H1 (cell line): ENCODE data around the gene ADAM23. TPM values are rescaled to one million over a fixed set of nuclear protein-coding genes. Genes with fewer than 3 reads are reported as not detected.

Experiments
- BRCA1 ChIP-seq: IDR thresholded peaks from 2 replicates; pipeline ENCODE4 v1.6.1; 2012; ENCODE audit warnings: low read depth, low read length, improper control_type of control experiment
- CHD2 ChIP-seq: IDR thresholded peaks from 2 replicates; pipeline ENCODE4 v1.6.1; 2012; ENCODE audit warnings: low read length, improper control_type of control experiment
- CTCF ChIP-seq, 3 experiments: IDR thresholded peaks; 1 replicate in 2 of 3; 2 replicates in 1 of 3; pipeline versions ENCODE4 v1.5.1 to v1.6.1; 2011; ENCODE audit warnings: low read length in 3 of 3, mild to moderate bottlenecking in 3 of 3, inconsistent platforms in 2 of 3, low read depth in 1 of 3, moderate library complexity in 1 of 3; ENCODE audit not compliant: insufficient read depth in 1 of 3; ENCODE audit errors: control extremely low read depth in 1 of 3
- TAF7 ChIP-seq: optimal IDR thresholded peaks from 2 replicates; pipeline ENCODE3; 2011; ENCODE audit warnings: low read depth, mild to moderate bottlenecking, inconsistent platforms, low read length, moderate library complexity, borderline replicate concordance
- polyA plus RNA-seq, 7 experiments: library from polyadenylated mRNA; depleted of rRNA in 3 of 7; stranded (reverse) in 5 of 7; unstranded in 2 of 7; fragments of >200 nt in 5 of 7; fragments of 200-250 nt in 2 of 7; gene quantifications; 1 replicate in 5 of 7; 2 replicates in 1 of 7; 4 replicates in 1 of 7; pipeline versions ENCODE4 v1.2.1 to v1.2.3, GENCODE V29; 2011 to 2013; ENCODE audit warnings: missing spikeins in 2 of 7, mixed read lengths in 2 of 7
- total RNA-seq: library from RNA; stranded (reverse); fragmentation: NEBNext Ultra II Directional; extraction: Animal tissue kit (Norgen Biotek cat#: 25700); gene quantifications from 2 replicates; pipeline ENCODE4 v1.2.1, GENCODE V29; 2021

The ADAM23 gene
- total and polyA plus RNA-seq, 2 of the 8 experiments (the other 6 are each of a cell fraction or from before 2014, with no cell fraction given), result 9.9 to 20.8 TPM

- TF ChIP-seq CTCF (IDR thresholded peaks at IDR 0.05; ENCODE audit: control extremely low read depth in 1 of 3, insufficient read depth in 1 of 3, low read depth in 1 of 3, low read length in 3 of 3), result peak in 1 of 3 experiments; percentile 62; a peak in 2 of 4 replicates
- TF ChIP-seq CHD2, result no peak
- TF ChIP-seq TAF7, result no peak
- no peak for TF ChIP-seq BRCA1
These were observed 113.1 kb downstream of the ADAM23 start (continued) for GRCh38 chr2:206556357-206556949.
